ENCODE data around the gene IGLL5.

- TF ChIP-seq EZH2phosphoT487 (IDR thresholded peaks at IDR 0.05; ENCODE audit: low read length) = no peak
- TF ChIP-seq EZH2 (optimal IDR thresholded peaks at IDR 0.05; ENCODE audit: low read depth, low read length) = no peak
Measured at GRCh38 chr22:22923379-22923778, 35.8 kb downstream of the IGLL5 start.
